OCI-LY1 (cell line): Measurements from ENCODE around the gene TKFC.

Experiments
- EZH2 ChIP-seq: fragments of 200-600 bp; sonication (generic), shearing (Covaris generic); IDR thresholded peaks from 2 replicates; pipeline ENCODE4 v1.8.0; 2017; ENCODE audit warnings: borderline replicate concordance, mixed run types, mild to moderate bottlenecking, antibody characterized with exemption, low read length, moderate library complexity, mixed read lengths
- TF ChIP-seq, protein P1 (sequence below): fragments of 200-600 bp; sonication (generic), shearing (Covaris generic); IDR thresholded peaks from 2 replicates; pipeline ENCODE4 v1.5.1; 2017; ENCODE audit warnings: mild to moderate bottlenecking, antibody characterized with exemption, low read length, moderate library complexity, mixed read lengths

GRCh38 chr11:61364012-61364675 lies 31.1 kb downstream of the TKFC start:
- TF ChIP-seq, protein P1, sequence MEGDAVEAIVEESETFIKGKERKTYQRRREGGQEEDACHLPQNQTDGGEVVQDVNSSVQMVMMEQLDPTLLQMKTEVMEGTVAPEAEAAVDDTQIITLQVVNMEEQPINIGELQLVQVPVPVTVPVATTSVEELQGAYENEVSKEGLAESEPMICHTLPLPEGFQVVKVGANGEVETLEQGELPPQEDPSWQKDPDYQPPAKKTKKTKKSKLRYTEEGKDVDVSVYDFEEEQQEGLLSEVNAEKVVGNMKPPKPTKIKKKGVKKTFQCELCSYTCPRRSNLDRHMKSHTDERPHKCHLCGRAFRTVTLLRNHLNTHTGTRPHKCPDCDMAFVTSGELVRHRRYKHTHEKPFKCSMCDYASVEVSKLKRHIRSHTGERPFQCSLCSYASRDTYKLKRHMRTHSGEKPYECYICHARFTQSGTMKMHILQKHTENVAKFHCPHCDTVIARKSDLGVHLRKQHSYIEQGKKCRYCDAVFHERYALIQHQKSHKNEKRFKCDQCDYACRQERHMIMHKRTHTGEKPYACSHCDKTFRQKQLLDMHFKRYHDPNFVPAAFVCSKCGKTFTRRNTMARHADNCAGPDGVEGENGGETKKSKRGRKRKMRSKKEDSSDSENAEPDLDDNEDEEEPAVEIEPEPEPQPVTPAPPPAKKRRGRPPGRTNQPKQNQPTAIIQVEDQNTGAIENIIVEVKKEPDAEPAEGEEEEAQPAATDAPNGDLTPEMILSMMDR = no peak
- no peak for TF ChIP-seq EZH2
